K562 (cell line): ENCODE results near the gene LLPH. TPM values are rescaled to one million over a fixed set of nuclear protein-coding genes. Genes with fewer than 3 reads are reported as not detected.

Experiments used
- ARHGAP35 ChIP-seq: fragments of 450-650 bp; IDR thresholded peaks from 2 replicates; pipeline ENCODE4 v1.6.1; 2018; ENCODE audit not compliant: partially characterized antibody
- ARID4B ChIP-seq: sonication (generic); formaldehyde crosslinking; IDR thresholded peaks from 2 replicates; pipeline ENCODE4 v1.8.0; 2022; ENCODE audit warnings: mild to moderate bottlenecking, missing genetic modification reagents
- CEBPB ChIP-seq: fragments of 450-650 bp; IDR thresholded peaks from 2 replicates; pipeline ENCODE4 v1.6.1; 2016; ENCODE audit warnings: missing genetic modification characterization, missing compliant biosample characterization
- CEBPG ChIP-seq, 3 experiments: fragments of 200-800 bp in 1 of 3; sonication (Bioruptor generic) in 1 of 3; sonication (generic) in 1 of 3; formaldehyde crosslinking in 1 of 3; IDR thresholded peaks in 2 of 3; conservative IDR thresholded peaks in 1 of 3; 2 replicates each; pipeline versions ENCODE4 v1.6.1 to v1.8.0; 2016 to 2022; ENCODE audit warnings: missing compliant biosample characterization in 2 of 3, missing genetic modification characterization in 2 of 3, mild to moderate bottlenecking in 1 of 3, missing genetic modification reagents in 1 of 3
- EHMT2 ChIP-seq: fragments of 450-650 bp; IDR thresholded peaks from 2 replicates; pipeline ENCODE4 v1.6.1; 2018; ENCODE audit warnings: antibody characterized with exemption
- ETS2 ChIP-seq: IDR thresholded peaks from 2 replicates; pipeline ENCODE4 v1.6.1; 2016; ENCODE audit warnings: borderline replicate concordance, missing genetic modification characterization, mild to moderate bottlenecking, moderate library complexity, missing compliant biosample characterization; ENCODE audit not compliant: poor library complexity, severe bottlenecking
- HMG20A ChIP-seq: fragments of 450-650 bp; formaldehyde crosslinking; conservative IDR thresholded peaks from 2 replicates; pipeline ENCODE4 v1.4.0; 2020; ENCODE audit warnings: mild to moderate bottlenecking, mixed read lengths
- JUND ChIP-seq, 2 experiments: IDR thresholded peaks; 2 replicates in 1 of 2; 3 replicates in 1 of 2; pipeline ENCODE4 v1.6.1; 2011; ENCODE audit warnings: borderline replicate concordance in 2 of 2, low read depth in 2 of 2, low read length in 2 of 2, improper control_type of control experiment in 1 of 2, missing biosample characterization in 1 of 2, missing genetic modification characterization in 1 of 2, missing genetic modification reagents in 1 of 2
- LARP7 ChIP-seq: fragments of 450-650 bp; IDR thresholded peaks from 2 replicates; pipeline ENCODE4 v1.6.1; 2016
- RAD21 ChIP-seq, 2 experiments: fragments of 250-450 bp in 1 of 2; fragments of 450-650 bp in 1 of 2; sonication (Bioruptor Pico) in 1 of 2; formaldehyde crosslinking in 1 of 2; IDR thresholded peaks in 1 of 2; conservative IDR thresholded peaks in 1 of 2; 2 replicates each; pipeline versions ENCODE4 v1.4.0 to v1.8.0; 2020 to 2022; ENCODE audit warnings: mild to moderate bottlenecking in 2 of 2, moderate library complexity in 1 of 2
- RB1 ChIP-seq: fragments of 450-650 bp; IDR thresholded peaks from 2 replicates; pipeline ENCODE4 v1.6.1; 2017; ENCODE audit warnings: low read depth, mild to moderate bottlenecking
- RBM17 ChIP-seq: fragments of 200-400 bp; formaldehyde crosslinking; IDR thresholded peaks from 2 replicates; pipeline ENCODE4 v1.6.1; 2017; ENCODE audit warnings: low read depth, mild to moderate bottlenecking, low read length, borderline replicate concordance
- SMC3 ChIP-seq: conservative IDR thresholded peaks from 2 replicates; pipeline ENCODE4 v1.6.1; 2011; ENCODE audit warnings: low read depth, low read length, improper control_type of control experiment; ENCODE audit not compliant: insufficient read depth
- TARDBP ChIP-seq: fragments of 450-650 bp; IDR thresholded peaks from 2 replicates; pipeline ENCODE4 v1.6.1; 2016
- TBP ChIP-seq: optimal IDR thresholded peaks from 2 replicates; pipeline ENCODE3; 2011; ENCODE audit warnings: low read depth, low read length, improper control_type of control experiment
- TEAD4 ChIP-seq, 2 experiments: sonication (generic) in 1 of 2; formaldehyde crosslinking in 1 of 2; IDR thresholded peaks; 2 replicates each; pipeline versions ENCODE4 v1.6.1 to v1.8.0; 2012 to 2022; ENCODE audit warnings: borderline replicate concordance in 1 of 2, inconsistent platforms in 1 of 2, low read length in 1 of 2, mild to moderate bottlenecking in 1 of 2, missing genetic modification reagents in 1 of 2
- TGIF2 ChIP-seq: sonication (generic); formaldehyde crosslinking; IDR thresholded peaks from 2 replicates; pipeline ENCODE4 v1.8.1; 2022; ENCODE audit warnings: mild to moderate bottlenecking, missing genetic modification reagents, moderate library complexity
- polyA plus RNA-seq, 8 experiments: library from polyadenylated mRNA; depleted of rRNA in 4 of 8; stranded (reverse) in 5 of 8; unstranded in 3 of 8; fragments of >200 nt; fragmentation: Nextera tagmentation in 2 of 8; fragmentation: Illumina TruSeq in 1 of 8; extraction: Ambion mirVana in 2 of 8; extraction: Trizol in 1 of 8; gene quantifications; 2 replicates each; pipeline versions ENCODE4 v1.2.1 to v1.2.3, GENCODE V29; 2011 to 2014; ENCODE audit warnings: inconsistent platforms in 1 of 8, missing spikeins in 1 of 8
- total RNA-seq, 7 experiments: library from RNA; depleted of rRNA in 6 of 7; stranded (reverse); fragments of >200 nt in 6 of 7; fragmentation: Illumina TruSeq in 2 of 7; extraction: Trizol in 2 of 7; gene quantifications; 2 replicates each; pipeline versions ENCODE4 v1.2.1 to v1.2.3, GENCODE V29; 2011 to 2021; ENCODE audit warnings: low replicate concordance in 1 of 7
- TF ChIP-seq, protein P1 (sequence below), 3 experiments: IDR thresholded peaks in 2 of 3; conservative IDR thresholded peaks in 1 of 3; 2 replicates each; pipeline ENCODE4 v1.5.1; 2011 to 2012; ENCODE audit warnings: low read length in 3 of 3, mild to moderate bottlenecking in 3 of 3, control low read depth in 2 of 3, improper control_type of control experiment in 1 of 3, inconsistent platforms in 1 of 3, low read depth in 1 of 3, mixed read lengths in 1 of 3, moderate library complexity in 1 of 3; ENCODE audit not compliant: insufficient read depth in 2 of 3
- TF ChIP-seq, protein P2 (sequence below), 2 experiments: fragments of 200-800 bp in 1 of 2; sonication (Bioruptor generic) in 1 of 2; sonication (generic) in 1 of 2; formaldehyde crosslinking in 1 of 2; IDR thresholded peaks in 1 of 2; conservative IDR thresholded peaks in 1 of 2; 2 replicates each; pipeline versions ENCODE4 v1.5.0 to v1.6.1; 2016 to 2020; ENCODE audit warnings: missing compliant biosample characterization in 1 of 2, missing genetic modification characterization in 1 of 2, missing genetic modification reagents in 1 of 2

The LLPH gene
- total and polyA plus RNA-seq, 9 of the 15 experiments (the other 6 are each of a cell fraction or from before 2014, with no cell fraction given): 19.1 to 87.3 (median 59.6) TPM

DNA sequence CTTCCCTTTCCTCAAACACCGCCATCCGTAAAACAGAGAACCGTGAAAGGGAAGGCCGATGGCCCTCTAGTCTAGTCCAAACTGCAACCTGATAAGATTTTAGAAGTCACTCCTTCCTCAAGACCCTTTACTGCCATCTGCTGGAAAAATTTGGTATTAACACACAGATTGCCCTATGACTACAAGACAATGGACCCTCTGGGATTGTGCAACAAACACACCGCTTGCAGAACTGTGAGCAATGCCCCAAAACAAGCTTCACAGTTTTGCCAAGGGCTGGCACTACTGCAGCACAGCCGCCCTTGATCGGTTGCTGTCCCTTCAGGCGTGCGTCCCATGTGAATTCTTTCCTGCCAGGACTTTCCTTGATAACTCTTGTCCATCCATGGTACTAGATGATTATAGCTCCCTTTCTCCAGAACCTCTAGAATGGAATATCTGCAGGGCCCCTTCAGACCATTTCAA lies 23.1 kb downstream of the LLPH start (continued):
- TF ChIP-seq RBM17 (no peak), ETS2 (tag) (no peak), EHMT2 (peak; percentile 36; the same call in 1 of the 2 replicates), JUND (IDR thresholded peaks at IDR 0.05; ENCODE audit: borderline replicate concordance, low read depth, low read length) (0 out of 2 replicates have a peak, but pooled peaks have one; percentile 18), JUND (tag; IDR thresholded peaks at IDR 0.05; ENCODE audit: borderline replicate concordance, low read depth, low read length) (no peak), CEBPB (tag) (peak; percentile 99), CEBPG (CRISPR knock-in tag; IDR thresholded peaks at IDR 0.05) (peak; percentile 90), CEBPG (tag; conservative IDR thresholded peaks at IDR 0.05 in 1 of 2, IDR thresholded peaks at IDR 0.05 in 1 of 2) (peak; percentile 92 to 97), ARID4B (CRISPR knock-in tag) (no peak), RB1 (no peak), TGIF2 (CRISPR knock-in tag) (no peak), SMC3 (0 out of 2 replicates have a peak, but pooled peaks have one; percentile 39), TEAD4 (IDR thresholded peaks at IDR 0.05; ENCODE audit: low read length) (no peak), TEAD4 (CRISPR knock-in tag; IDR thresholded peaks at IDR 0.05; ENCODE audit: borderline replicate concordance) (no peak), TBP (no peak), ARHGAP35 (no peak), TARDBP (no peak), LARP7 (no peak), HMG20A (CRISPR knock-in tag) (no peak), RAD21 (CRISPR knock-in tag; conservative IDR thresholded peaks at IDR 0.05 in 1 of 2, IDR thresholded peaks at IDR 0.05 in 1 of 2) (peak; percentile 50 to 71)
- TF ChIP-seq, protein P1, sequence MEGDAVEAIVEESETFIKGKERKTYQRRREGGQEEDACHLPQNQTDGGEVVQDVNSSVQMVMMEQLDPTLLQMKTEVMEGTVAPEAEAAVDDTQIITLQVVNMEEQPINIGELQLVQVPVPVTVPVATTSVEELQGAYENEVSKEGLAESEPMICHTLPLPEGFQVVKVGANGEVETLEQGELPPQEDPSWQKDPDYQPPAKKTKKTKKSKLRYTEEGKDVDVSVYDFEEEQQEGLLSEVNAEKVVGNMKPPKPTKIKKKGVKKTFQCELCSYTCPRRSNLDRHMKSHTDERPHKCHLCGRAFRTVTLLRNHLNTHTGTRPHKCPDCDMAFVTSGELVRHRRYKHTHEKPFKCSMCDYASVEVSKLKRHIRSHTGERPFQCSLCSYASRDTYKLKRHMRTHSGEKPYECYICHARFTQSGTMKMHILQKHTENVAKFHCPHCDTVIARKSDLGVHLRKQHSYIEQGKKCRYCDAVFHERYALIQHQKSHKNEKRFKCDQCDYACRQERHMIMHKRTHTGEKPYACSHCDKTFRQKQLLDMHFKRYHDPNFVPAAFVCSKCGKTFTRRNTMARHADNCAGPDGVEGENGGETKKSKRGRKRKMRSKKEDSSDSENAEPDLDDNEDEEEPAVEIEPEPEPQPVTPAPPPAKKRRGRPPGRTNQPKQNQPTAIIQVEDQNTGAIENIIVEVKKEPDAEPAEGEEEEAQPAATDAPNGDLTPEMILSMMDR (IDR thresholded peaks at IDR 0.05 in 2 of 3, conservative IDR thresholded peaks at IDR 0.05 in 1 of 3; ENCODE audit: insufficient read depth in 2 of 3, low read depth in 1 of 3, low read length in 3 of 3): peak; percentile 68 to 74 (median 69)
- TF ChIP-seq, protein P2, sequence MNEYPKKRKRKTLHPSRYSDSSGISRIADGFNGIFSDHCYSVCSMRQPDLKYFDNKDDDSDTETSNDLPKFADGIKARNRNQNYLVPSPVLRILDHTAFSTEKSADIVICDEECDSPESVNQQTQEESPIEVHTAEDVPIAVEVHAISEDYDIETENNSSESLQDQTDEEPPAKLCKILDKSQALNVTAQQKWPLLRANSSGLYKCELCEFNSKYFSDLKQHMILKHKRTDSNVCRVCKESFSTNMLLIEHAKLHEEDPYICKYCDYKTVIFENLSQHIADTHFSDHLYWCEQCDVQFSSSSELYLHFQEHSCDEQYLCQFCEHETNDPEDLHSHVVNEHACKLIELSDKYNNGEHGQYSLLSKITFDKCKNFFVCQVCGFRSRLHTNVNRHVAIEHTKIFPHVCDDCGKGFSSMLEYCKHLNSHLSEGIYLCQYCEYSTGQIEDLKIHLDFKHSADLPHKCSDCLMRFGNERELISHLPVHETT (CRISPR knock-in tag; conservative IDR thresholded peaks at IDR 0.05 in 1 of 2, IDR thresholded peaks at IDR 0.05 in 1 of 2): no peak
